ENCODE measurements around the gene GNPNAT1. TPM values are rescaled to one million over a fixed set of nuclear protein-coding genes. Genes with fewer than 3 reads are reported as not detected.
A peak's percentile ranks its signal among the peaks of the same experiment; 100 is the strongest.
"Not testable (repeated sequence)": the region's sequence is repeated elsewhere in the genome, so short reads cannot be mapped to it uniquely, and the experiment has no call there.

GNPNAT1 gene
- total and polyA plus RNA-seq, 3 experiments from 2014 or later: 11.2 to 36.0 (median 35.0) TPM

DNA sequence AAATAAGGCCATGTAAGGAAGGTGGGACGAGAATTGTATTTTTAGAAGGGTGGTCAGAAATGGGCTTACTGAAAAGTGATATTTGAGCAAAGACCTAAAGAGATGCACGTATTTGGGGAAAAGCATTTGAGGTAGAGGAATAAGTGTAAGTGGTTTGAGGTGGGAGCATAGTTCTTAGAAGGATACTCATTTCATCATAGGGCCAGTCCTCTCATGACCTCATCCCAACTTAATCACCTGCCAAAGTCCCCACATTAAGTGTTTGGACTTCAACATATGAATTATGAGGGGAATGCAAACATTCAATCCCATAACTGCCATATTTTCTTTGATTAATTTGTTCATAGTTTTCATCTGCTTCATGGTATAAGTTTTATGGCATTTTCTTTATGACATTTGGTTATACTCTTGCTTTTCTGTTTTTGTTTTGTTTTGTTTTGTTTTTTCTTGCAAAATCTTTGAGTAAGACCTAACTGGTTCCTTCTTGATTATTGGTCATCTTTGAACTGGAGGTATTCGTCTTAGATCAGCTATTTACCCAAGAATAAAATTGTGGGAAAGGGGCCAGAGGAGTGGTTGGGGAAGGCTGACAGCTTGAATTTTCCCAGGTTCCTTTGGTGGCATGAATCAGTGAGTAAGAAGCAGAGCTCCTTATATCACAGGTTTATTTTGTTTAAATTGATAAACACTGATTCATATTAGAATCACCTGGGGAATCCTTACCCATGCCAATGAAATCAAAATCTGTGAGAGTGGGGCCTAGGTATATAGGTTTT lies 24.2 kb downstream of the GNPNAT1 start:
- Mint-ChIP-seq H3K9me3 (no peaks in the 10 kb centered on the region), H3K36me3 (peaks cover 18 to 78% (median 31%) of the 10 kb centered on the region in 3 donors), H3K27me3 (no peaks in the 10 kb centered on the region), H3K4me1 (peaks cover 24 to 43% (median 37%) of the 10 kb centered on the region in 3 donors), H3K4me3 (no peak overlapping the region), H3K27ac (peak overlapping the region in 4 of 8 donors; percentile 3 to 68 (median 21))
- Histone ChIP-seq H3K36me3 (ENCODE audit: insufficient read depth, low read length) (peaks cover 28% of the 10 kb centered on the region), H3K4me1 (ENCODE audit: insufficient read depth, low read length) (no peaks in the 10 kb centered on the region), H3K4me3 (ENCODE audit: low read length) (no peak overlapping the region), H3K27ac (ENCODE audit: low read depth, low read length) (no peak overlapping the region), H3K9me3 (ENCODE audit: low read length) (no peaks in the 10 kb centered on the region), H3K27me3 (ENCODE audit: insufficient read depth, low read length, poor library complexity, severe bottlenecking) (no peaks in the 10 kb centered on the region)
- ChIA-PET POLR2A (no interaction called here), CTCF (no interaction called here)
- DNase-seq: no peak

DNA sequence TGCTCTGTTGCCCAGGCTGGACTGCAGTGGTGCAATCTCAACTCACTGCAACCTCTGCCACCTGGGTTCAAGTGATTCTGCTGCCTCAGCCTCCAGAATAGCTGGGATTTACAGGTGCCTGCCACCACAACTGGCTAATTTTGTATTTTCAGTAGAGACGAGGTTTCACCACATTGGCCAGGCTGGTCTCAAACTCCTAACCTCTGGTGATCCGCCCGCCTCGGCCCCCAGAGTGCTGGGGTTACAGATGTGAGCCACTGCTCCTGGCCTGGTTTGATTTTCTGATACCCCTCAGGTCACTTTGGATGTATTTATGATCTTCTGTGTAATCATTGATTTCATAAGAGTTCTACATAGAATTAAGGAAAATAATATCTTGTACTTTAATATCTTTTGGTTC lies 28.5 kb downstream of the GNPNAT1 start:
- Mint-ChIP-seq H3K36me3 (peaks cover 5 to 69% (median 25%) of the 10 kb centered on the region in 3 donors), H3K4me1 (peaks cover 20 to 36% (median 30%) of the 10 kb centered on the region in 3 donors), H3K4me3 (peak overlapping the region in 3 of 7 donors; percentile 49 to 70 (median 68)), H3K27ac (peak overlapping the region; percentile 52 to 91 (median 68))
- H3K4me3 ChIP-seq (ENCODE audit: low read length); H3K9me3 Mint-ChIP-seq; H3K27me3 Mint-ChIP-seq; POLR2A ChIA-PET; DNase-seq; H3K9me3 ChIP-seq (ENCODE audit: low read length); H3K27ac ChIP-seq (ENCODE audit: low read depth, low read length); H3K4me1 ChIP-seq (ENCODE audit: insufficient read depth, low read length); H3K36me3 ChIP-seq (ENCODE audit: insufficient read depth, low read length); H3K27me3 ChIP-seq (ENCODE audit: insufficient read depth, low read length, poor library complexity, severe bottlenecking): not testable (repeated sequence)
- CTCF ChIA-PET: interaction anchor here (1.0 to 1.5 kb wide), 2 partner anchors 14 to 20 kb away, joined by 3 read pairs; no protein-coding TSS in a partner anchor

DNA sequence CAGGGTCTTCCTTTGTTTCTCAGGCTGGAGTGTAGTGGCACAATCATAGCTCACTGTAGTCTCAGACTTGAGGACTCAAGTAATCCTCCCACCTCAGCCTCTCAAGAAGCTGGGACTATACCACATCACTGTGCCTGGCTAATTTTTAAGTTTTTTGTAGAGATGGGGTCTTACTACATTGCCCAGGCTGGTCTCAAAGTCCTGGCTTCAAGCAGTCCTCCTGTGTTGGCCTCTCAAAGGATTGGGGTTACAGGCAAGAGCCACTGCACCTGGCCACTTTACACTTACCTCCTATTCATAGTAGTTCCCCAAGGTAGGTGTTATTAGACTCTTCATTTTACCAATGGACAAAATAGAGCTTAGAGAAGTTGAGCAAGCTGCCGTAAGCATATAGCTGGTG lies 32.3 kb downstream of the GNPNAT1 start:
- Histone ChIP-seq H3K9me3 (ENCODE audit: low read length) (no peaks in the 10 kb centered on the region), H3K4me3 (ENCODE audit: low read length) (no peak overlapping the region), H3K36me3 (ENCODE audit: insufficient read depth, low read length) (peaks cover 5% of the 10 kb centered on the region), H3K4me1 (ENCODE audit: insufficient read depth, low read length) (no peaks in the 10 kb centered on the region), H3K27ac (ENCODE audit: low read depth, low read length) (no peak overlapping the region), H3K27me3 (ENCODE audit: insufficient read depth, low read length, poor library complexity, severe bottlenecking) (no peaks in the 10 kb centered on the region)
- no peak for DNase-seq
- Mint-ChIP-seq H3K36me3 (peaks cover 0 to 46% (median 13%) of the 10 kb centered on the region in 3 donors), H3K9me3 (no peaks in the 10 kb centered on the region), H3K27me3 (no peaks in the 10 kb centered on the region), H3K27ac (peak overlapping the region in 1 of 8 donors; percentile 80), H3K4me3 (no peak overlapping the region), H3K4me1 (peaks cover 14 to 19% (median 18%) of the 10 kb centered on the region in 3 donors)
- CTCF ChIA-PET: no interaction called here
- POLR2A ChIA-PET: no interaction called here

DNA sequence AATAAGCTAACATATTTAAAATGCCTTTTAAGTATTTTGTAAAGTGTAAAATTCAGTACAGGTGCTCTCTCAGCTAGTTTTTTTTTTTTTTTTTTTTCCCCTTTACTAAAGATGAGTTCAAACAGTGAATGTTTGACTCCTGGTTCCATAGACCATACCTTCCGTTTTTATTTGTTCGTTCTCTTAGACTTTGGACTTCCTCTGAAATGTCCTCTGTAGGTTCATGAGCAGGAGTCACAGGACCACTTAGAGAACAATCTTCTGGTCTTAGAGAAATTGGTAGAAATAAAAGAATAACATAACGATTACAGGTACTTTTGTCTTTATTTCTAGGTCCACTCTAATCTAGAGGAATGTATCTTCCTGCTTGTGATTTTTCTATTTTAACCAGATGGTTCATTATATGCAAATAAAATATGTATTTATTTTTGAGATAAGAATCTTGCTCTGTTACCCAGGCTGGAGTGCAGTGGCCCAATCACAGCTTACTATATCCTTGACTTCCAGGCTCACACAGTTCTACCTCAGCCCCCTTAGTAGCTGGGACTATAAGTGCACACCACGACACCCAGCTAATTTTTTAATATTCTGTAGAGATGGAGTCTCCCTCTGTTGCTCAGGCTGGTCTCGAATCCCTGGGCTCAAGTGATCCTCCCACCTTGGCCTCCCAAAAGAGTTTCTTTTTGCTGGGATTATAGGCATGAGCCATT lies 35.6 kb downstream of the GNPNAT1 start:
- Mint-ChIP-seq H3K27me3 (no peaks in the 10 kb centered on the region), H3K9me3 (no peaks in the 10 kb centered on the region), H3K27ac (peak overlapping the region in 4 of 8 donors; percentile 43 to 74 (median 56)), H3K4me1 (peaks cover 1 to 6% (median 5%) of the 10 kb centered on the region in 3 donors), H3K36me3 (peaks cover 0 to 37% (median 6%) of the 10 kb centered on the region in 3 donors), H3K4me3 (no peak overlapping the region)
- Histone ChIP-seq H3K36me3 (ENCODE audit: insufficient read depth, low read length) (peaks cover 5% of the 10 kb centered on the region), H3K4me1 (ENCODE audit: insufficient read depth, low read length) (no peaks in the 10 kb centered on the region), H3K27ac (ENCODE audit: low read depth, low read length) (no peak overlapping the region), H3K27me3 (ENCODE audit: insufficient read depth, low read length, poor library complexity, severe bottlenecking) (no peaks in the 10 kb centered on the region), H3K4me3 (ENCODE audit: low read length) (no peak overlapping the region), H3K9me3 (ENCODE audit: low read length) (no peaks in the 10 kb centered on the region)
- CTCF ChIA-PET: interaction anchor here (0.7 kb wide), 1 partner anchor 26 kb away, joined by 4 read pairs; no protein-coding TSS in a partner anchor
- DNase-seq: no peak
- POLR2A ChIA-PET: no interaction called here

DNA sequence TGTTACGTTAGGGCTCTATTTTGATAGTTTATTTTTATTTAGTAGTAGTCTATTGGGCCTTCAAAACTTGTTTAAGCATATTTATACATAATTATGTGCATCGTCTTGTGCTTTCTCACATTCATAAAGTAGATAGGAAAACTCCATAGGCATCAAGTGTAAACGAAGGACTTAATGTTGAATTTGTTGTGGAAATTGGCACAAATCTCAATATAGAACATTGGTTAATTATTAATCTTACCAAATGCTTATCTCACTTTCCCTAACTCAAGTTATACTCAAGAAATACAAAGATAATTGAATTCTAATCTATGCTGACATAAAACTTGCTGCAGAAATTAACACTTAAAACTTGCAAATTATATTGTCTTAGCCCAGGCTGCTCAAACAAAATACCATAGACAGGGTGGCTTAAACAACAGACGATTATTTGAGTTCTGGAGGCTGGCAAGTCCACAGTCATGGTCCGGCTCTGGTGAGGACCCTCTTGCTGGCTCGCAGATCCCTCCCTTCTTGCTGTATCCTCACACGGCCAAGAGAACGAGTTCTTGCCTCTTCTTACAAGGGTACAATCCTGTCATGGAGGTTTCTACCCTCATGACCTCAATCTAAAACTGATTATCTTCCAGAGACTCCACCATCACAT lies 42.6 kb downstream of the GNPNAT1 start:
- H3K27me3 ChIP-seq (ENCODE audit: insufficient read depth, low read length, poor library complexity, severe bottlenecking): no peaks in the 10 kb centered on the region
- H3K36me3 ChIP-seq (ENCODE audit: insufficient read depth, low read length): peaks cover 26% of the 10 kb centered on the region
- ChIA-PET POLR2A (no interaction called here), CTCF (no interaction called here)
- H3K9me3 Mint-ChIP-seq: no peaks in the 10 kb centered on the region
- DNase-seq: no peak
- peaks cover 8 to 60% (median 16%) of the 10 kb centered on the region in 3 donors for H3K36me3 Mint-ChIP-seq
- H3K27ac Mint-ChIP-seq: peak overlapping the region in 5 of 8 donors; percentile 4 to 79 (median 42)
- H3K4me3 ChIP-seq (ENCODE audit: low read length): no peak overlapping the region
- H3K9me3 ChIP-seq (ENCODE audit: low read length): no peaks in the 10 kb centered on the region
- H3K4me1 Mint-ChIP-seq: peaks cover 19 to 54% (median 44%) of the 10 kb centered on the region in 3 donors
- no peak overlapping the region for H3K4me3 Mint-ChIP-seq
- no peaks in the 10 kb centered on the region for H3K27me3 Mint-ChIP-seq
- H3K4me1 ChIP-seq (ENCODE audit: insufficient read depth, low read length): peaks cover 18% of the 10 kb centered on the region
- no peak overlapping the region for H3K27ac ChIP-seq (ENCODE audit: low read depth, low read length)

DNA sequence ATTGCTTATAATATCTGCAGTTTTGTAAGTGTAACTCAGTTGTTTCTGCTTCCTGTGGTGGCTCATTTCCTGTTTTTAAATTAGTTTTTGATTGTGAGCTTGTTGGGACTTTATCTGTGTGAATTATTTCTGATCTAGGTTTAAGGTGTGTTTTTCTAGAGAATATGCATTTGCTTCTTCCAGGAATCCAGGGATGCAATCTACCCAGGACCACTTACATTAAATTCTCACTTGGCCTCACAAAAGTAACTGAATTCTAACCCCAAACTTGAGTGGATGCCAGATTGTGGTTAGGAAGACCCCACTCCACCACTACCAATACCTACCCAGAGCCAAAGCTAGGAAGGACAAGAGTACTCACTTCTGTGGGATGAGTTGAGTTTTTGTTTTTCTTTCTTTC lies 49.5 kb downstream of the GNPNAT1 start:
- Histone ChIP-seq H3K27ac (ENCODE audit: low read depth, low read length) (peak overlapping the region; percentile 57), H3K36me3 (ENCODE audit: insufficient read depth, low read length) (peaks cover 7% of the 10 kb centered on the region), H3K4me1 (ENCODE audit: insufficient read depth, low read length) (peaks cover 79% of the 10 kb centered on the region), H3K4me3 (ENCODE audit: low read length) (peak overlapping the region; percentile 53), H3K9me3 (ENCODE audit: low read length) (no peaks in the 10 kb centered on the region), H3K27me3 (ENCODE audit: insufficient read depth, low read length, poor library complexity, severe bottlenecking) (no peaks in the 10 kb centered on the region)
- ChIA-PET CTCF (interaction anchor here (1.0 to 2.1 kb wide), 8 partner anchors 11 to 219 kb away, joined by 3 to 13 read pairs (median 3); partner anchors contain the start of gene STYX), POLR2A (interaction anchor here (0.7 to 2.0 kb wide), 10 partner anchors 10 to 210 kb away, joined by 3 to 22 read pairs (median 4); partner anchors contain the start of genes ERO1A, GPR137C, STYX and TXNDC16)
- peaks cover 60 to 86% (median 79%) of the 10 kb centered on the region in 3 donors for H3K4me1 Mint-ChIP-seq
- peaks cover 3 to 35% (median 11%) of the 10 kb centered on the region in 3 donors for H3K36me3 Mint-ChIP-seq
- no peaks in the 10 kb centered on the region for H3K27me3 Mint-ChIP-seq
- H3K4me3 Mint-ChIP-seq: peak overlapping the region; percentile 67 to 90 (median 83)
- H3K9me3 Mint-ChIP-seq: no peaks in the 10 kb centered on the region
- peak overlapping the region; percentile 88 to 98 (median 96) for H3K27ac Mint-ChIP-seq
- DNase-seq: peak in 2 of 5 donors; percentile 13 to 48

DNA sequence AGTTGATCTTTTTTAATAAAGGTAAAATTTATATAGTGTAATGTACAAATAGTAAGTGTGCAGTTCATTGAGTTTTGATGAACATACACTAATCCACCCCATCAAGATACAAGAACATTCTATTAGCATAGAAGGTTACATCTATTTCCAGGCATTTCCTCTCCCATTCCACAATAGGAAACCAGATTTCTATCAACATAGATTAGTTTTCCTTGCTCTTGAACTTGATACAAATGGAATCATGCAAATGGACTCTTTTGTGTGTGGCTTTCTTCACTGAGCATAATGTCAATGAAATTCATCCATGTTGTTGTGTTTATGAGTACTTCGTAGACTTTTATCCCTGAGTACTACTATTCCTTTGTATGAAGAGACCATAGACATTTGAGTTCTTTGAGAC lies 50.7 kb downstream of the GNPNAT1 start:
- Mint-ChIP-seq H3K27ac (peak overlapping the region in 7 of 8 donors; percentile 18 to 97 (median 56)), H3K27me3 (no peaks in the 10 kb centered on the region), H3K4me3 (peak overlapping the region in 2 of 7 donors; percentile 2 to 34), H3K36me3 (peaks cover 3 to 31% (median 8%) of the 10 kb centered on the region in 3 donors), H3K4me1 (peaks cover 66 to 90% (median 89%) of the 10 kb centered on the region in 3 donors), H3K9me3 (no peaks in the 10 kb centered on the region)
- no peaks in the 10 kb centered on the region for H3K9me3 ChIP-seq (ENCODE audit: low read length)
- H3K36me3 ChIP-seq (ENCODE audit: insufficient read depth, low read length): peaks cover 5% of the 10 kb centered on the region
- H3K27me3 ChIP-seq (ENCODE audit: insufficient read depth, low read length, poor library complexity, severe bottlenecking): no peaks in the 10 kb centered on the region
- no peak overlapping the region for H3K27ac ChIP-seq (ENCODE audit: low read depth, low read length)
- DNase-seq: no peak
- peaks cover 90% of the 10 kb centered on the region for H3K4me1 ChIP-seq (ENCODE audit: insufficient read depth, low read length)
- CTCF ChIA-PET: interaction anchor here (1.5 to 2.1 kb wide), 3 partner anchors 9 to 18 kb away, joined by 3 to 13 read pairs (median 10); partner anchors contain the start of gene STYX
- H3K4me3 ChIP-seq (ENCODE audit: low read length): peak overlapping the region; percentile 36
- POLR2A ChIA-PET: interaction anchor here (1.1 to 2.0 kb wide), 3 partner anchors 9 to 188 kb away, joined by 5 to 22 read pairs (median 15); partner anchors contain the start of genes GPR137C, STYX and TXNDC16

All from CD8-positive, alpha-beta memory T cell (primary cell).